Measurements from ENCODE around the gene FAM3A.

FAM3A gene

DNA sequence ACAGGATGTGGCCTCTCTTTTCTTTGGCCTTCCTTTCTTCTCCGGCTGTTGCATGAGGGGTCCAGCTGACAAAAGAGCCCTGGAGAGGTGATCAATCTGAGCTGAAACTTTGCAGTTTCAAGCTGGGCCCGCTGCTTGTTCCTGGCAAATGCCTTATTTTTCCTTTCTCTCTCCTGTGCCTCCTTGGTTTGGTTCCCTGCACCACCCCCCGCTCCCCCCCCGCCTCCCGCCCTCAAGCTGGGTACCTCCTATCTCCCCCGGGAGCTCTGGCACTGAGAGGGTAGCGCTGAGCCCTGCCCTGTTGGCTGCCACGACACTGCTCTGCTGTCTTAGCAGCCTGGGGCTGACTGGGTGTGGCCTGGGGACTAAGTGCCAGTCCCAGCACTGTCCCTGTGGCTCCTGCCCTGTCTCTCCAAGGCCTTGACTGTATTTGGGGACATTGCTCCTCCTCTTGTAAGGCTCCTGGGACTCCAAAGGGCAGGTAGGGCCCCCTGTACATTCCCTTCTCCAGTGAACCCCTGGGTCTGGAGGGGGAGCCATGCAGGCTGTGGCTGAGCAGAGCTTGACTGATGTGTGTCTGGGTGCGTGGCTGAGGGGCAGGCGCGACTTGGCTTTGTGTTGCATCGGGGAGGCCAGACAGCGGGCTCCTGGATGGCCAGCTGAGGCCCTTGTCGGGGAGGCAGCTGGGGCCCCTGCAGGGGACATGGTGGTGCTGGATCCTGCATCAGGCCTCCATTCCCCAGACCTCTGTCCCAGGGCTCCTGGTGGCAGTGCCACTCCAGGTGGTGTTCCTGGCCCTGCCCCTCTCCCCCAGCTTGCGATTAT is 56.9 kb downstream of the FAM3A start:
- no peak for DNase-seq (ENCODE audit: low read depth)

GRCh38 chrX:154458116-154458953 is 57.7 kb downstream of the FAM3A start, which contains the start of gene PLXNA3:
Gene PLXNA3, plus strand, starts transcription at chrX:154458281. Its CDS starts 1,903 bp downstream, at chrX:154460184.
- DNase-seq (ENCODE audit: low read depth), result no peak

- DNase-seq (ENCODE audit: low read depth), result no peak
These were observed 58.4 kb downstream of the FAM3A start for GRCh38 chrX:154457491-154458115.

Data from GM04504 (cell line).